Left ventricle myocardium inferior (tissue), 1 donor: Measurements from ENCODE around the gene GRID1. TPM values are rescaled to one million over a fixed set of nuclear protein-coding genes. Genes with fewer than 3 reads are reported as not detected.

Source experiments
- DNase-seq: peaks from one replicate; pipeline ENCODE4 v3.0.0-alpha.2; 2020
- H3K27ac ChIP-seq: fragments of 200-600 bp; replicated peaks from 2 replicates; pipeline ENCODE4 v1.8.0; 2021
- H3K27me3 ChIP-seq: fragments of 200-600 bp; 2 replicates; pipeline ENCODE4 v1.8.0; 2021; ENCODE audit warnings: low read depth
- H3K36me3 ChIP-seq: fragments of 200-600 bp; 2 replicates; pipeline ENCODE4 v1.8.0; 2021
- H3K4me1 ChIP-seq: fragments of 200-600 bp; 2 replicates; pipeline ENCODE4 v1.8.0; 2021
- H3K4me3 ChIP-seq: fragments of 200-600 bp; 2 replicates; pipeline ENCODE4 v1.8.0; 2021; ENCODE audit warnings: mild to moderate bottlenecking, moderate library complexity
- H3K9me3 ChIP-seq: fragments of 200-600 bp; replicated peaks from 2 replicates; pipeline ENCODE4 v1.8.0; 2021
- CTCF ChIP-seq: fragments of 200-600 bp; IDR thresholded peaks from 2 replicates; pipeline ENCODE4 v1.8.0; 2021; ENCODE audit warnings: antibody characterized with exemption, mild to moderate bottlenecking, borderline replicate concordance
- intact Hi-C: fragments of 100-400 bp; cut with micrococcal nuclease; formaldehyde crosslinking; loops from one replicate; pipeline ENCODE4 v1.11.0; 2022
- total RNA-seq: library from RNA; stranded (reverse); fragmentation: NEBNext Ultra II Directional; extraction: Animal tissue kit (Norgen Biotek cat#: 25700); gene quantifications from one replicate; pipeline ENCODE4 v1.2.1, GENCODE V29; 2021
- donor health status: DM: no; HTN: yes; CAD: no; lungs with severe emphysema.

GRID1 gene
- total RNA-seq, 1 donor from 2014 or later = 1.6 TPM

DNA sequence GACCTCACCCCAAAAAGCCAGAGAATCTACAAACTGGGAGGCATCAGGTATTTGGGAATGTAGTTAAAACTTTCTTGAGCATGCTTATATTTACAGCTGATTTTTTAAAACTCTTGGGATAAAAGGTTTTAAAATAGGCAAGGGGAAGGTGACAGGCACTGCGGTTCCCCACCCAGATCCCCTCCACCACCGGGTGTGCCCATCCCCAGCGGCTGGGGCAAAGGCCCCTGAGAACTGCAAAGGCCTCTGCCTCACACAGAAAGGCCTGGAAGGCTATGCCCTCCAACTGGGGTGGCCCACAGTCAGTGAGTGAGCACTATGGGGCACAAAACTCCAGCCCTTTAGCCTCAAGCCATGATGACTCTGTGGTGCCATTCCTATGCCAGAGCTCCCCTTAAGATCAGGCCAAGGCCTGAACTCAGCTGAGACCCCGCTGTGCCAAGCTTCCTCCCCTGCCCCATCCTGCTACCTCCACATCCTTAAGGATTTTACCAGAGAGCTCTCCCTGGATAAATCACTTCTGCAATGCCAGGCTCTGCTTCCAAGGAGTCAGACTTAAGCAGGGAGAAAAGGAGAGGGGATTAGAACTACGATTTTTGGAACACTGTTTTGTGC, 299.1 kb downstream of the GRID1 start:
- no peaks in the 10 kb centered on the region for H3K9me3 ChIP-seq
- no peak overlapping the region for H3K27ac ChIP-seq
- peaks cover 43% of the 10 kb centered on the region for H3K27me3 ChIP-seq
- H3K4me1 ChIP-seq = no peaks in the 10 kb centered on the region
- no peak for DNase-seq
- no peak for TF ChIP-seq CTCF
- no peaks in the 10 kb centered on the region for H3K36me3 ChIP-seq
- no peak overlapping the region for H3K4me3 ChIP-seq
- intact Hi-C loops = no loop called here

DNA sequence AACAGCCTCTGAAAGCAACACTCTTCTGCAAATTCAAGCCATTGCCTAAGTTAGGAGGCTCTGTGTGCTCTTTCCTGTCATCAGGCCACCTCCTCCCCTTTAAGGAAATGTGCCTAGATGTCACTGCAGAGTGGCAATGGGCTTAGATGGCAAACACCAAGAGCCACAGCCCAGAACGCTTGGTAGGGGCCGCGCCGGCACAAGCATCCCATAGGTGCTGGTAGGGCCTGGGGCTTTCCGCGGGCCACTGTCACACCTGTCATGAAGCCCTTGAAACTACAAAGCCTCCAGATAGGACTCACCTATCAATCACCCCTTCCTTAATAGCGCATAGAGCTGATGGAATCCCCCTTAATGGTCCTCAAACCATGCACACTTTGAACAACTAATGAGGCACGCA, 299.9 kb downstream of the GRID1 start:
- peaks cover 43% of the 10 kb centered on the region for H3K27me3 ChIP-seq
- no peak for DNase-seq
- no peak overlapping the region for H3K4me3 ChIP-seq
- H3K9me3 ChIP-seq = no peaks in the 10 kb centered on the region
- H3K36me3 ChIP-seq = no peaks in the 10 kb centered on the region
- no peaks in the 10 kb centered on the region for H3K4me1 ChIP-seq
- TF ChIP-seq CTCF = no peak
- intact Hi-C loops = no loop called here
- H3K27ac ChIP-seq = no peak overlapping the region

DNA sequence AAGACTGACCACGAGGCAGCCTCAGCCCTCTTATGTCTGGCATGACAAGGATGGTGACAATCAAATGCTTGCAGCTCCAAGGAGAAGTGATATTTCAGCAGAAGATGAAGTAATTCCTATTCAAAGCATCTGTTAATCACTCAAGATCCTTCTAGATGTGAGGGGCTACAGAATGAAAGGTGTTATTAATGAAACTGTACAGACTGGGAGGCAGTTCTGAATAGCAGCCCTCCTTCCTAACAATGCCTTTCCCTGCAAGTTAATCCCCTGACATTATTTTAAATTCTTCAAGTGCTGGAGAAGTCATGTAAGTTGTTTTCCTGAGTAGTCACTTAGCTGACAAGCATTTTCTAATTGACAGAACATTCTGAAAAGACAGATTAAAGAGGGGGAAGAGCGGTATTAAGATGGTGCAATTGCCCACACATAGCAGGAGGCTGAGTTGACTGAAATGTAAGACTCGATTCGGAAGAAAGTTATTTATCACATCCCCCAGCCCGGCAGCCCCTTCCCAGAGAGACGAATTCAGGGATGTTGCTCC, 300.8 kb downstream of the GRID1 start:
- no peaks in the 10 kb centered on the region for H3K9me3 ChIP-seq
- no peaks in the 10 kb centered on the region for H3K4me1 ChIP-seq
- DNase-seq = no peak
- no peak for TF ChIP-seq CTCF
- H3K27me3 ChIP-seq = peaks cover 43% of the 10 kb centered on the region
- H3K36me3 ChIP-seq = no peaks in the 10 kb centered on the region
- no peak overlapping the region for H3K27ac ChIP-seq
- H3K4me3 ChIP-seq = no peak overlapping the region
- intact Hi-C loops = no loop called here

- Histone ChIP-seq H3K9me3 (no peaks in the 10 kb centered on the region), H3K4me1 (no peaks in the 10 kb centered on the region), H3K4me3 (no peak overlapping the region), H3K27me3 (peaks cover 43% of the 10 kb centered on the region), H3K27ac (no peak overlapping the region), H3K36me3 (no peaks in the 10 kb centered on the region)
- no peak for TF ChIP-seq CTCF
- intact Hi-C loops = no loop called here
- DNase-seq = no peak
Measured at GRCh38 chr10:86064931-86065662, 301.5 kb downstream of the GRID1 start.

DNA sequence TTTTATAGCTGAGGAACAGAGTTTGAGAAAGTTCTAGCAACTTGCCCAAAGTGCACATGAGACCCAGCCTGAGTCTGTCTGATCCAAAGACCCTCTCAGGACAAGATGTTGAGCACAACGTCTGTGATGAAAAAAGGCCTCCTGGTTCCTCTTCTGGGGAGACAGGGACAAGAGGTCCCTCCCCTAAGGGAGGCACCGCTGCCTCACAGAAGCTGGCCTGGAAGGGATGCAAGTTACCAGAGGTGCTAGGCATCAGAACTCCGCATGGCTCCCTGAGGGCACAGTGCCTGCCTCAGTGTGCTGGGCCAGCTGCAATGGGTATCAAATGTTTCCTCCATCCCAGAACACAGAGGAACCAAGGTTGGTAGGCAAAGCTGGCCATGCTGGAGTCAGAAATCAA, 302.4 kb downstream of the GRID1 start:
- Histone ChIP-seq H3K27ac (no peak overlapping the region), H3K4me3 (no peak overlapping the region), H3K27me3 (peaks cover 34% of the 10 kb centered on the region), H3K4me1 (no peaks in the 10 kb centered on the region), H3K9me3 (no peaks in the 10 kb centered on the region), H3K36me3 (no peaks in the 10 kb centered on the region)
- DNase-seq = no peak
- intact Hi-C loops = no loop called here
- no peak for TF ChIP-seq CTCF
